ENCODE results near the gene DGKQ.

DNA sequence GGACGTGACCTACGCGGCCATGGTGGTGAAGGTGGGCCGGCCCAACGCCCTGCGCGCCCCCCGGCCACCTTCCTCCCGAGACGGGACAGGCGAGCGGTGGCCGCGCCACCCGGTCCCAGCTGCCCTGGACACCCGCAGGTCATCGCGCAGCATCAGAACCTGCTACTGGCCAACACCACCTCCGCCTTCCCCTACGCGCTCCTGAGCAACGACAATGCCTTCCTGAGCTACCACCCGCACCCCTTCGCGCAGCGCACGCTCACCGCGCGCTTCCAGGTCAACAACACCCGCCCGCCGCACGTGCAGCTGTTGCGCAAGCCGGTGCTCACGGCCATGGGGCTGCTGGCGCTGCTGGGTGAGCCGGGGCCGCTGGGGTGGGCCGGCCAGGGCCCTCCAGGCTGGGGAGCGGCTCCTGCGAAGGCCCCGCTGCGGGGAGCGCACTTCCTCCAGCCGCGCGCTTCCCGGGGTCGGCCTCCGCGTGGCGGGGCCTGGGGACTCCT is 28.8 kb upstream of the DGKQ start:
- TF ChIP-seq, protein P1, sequence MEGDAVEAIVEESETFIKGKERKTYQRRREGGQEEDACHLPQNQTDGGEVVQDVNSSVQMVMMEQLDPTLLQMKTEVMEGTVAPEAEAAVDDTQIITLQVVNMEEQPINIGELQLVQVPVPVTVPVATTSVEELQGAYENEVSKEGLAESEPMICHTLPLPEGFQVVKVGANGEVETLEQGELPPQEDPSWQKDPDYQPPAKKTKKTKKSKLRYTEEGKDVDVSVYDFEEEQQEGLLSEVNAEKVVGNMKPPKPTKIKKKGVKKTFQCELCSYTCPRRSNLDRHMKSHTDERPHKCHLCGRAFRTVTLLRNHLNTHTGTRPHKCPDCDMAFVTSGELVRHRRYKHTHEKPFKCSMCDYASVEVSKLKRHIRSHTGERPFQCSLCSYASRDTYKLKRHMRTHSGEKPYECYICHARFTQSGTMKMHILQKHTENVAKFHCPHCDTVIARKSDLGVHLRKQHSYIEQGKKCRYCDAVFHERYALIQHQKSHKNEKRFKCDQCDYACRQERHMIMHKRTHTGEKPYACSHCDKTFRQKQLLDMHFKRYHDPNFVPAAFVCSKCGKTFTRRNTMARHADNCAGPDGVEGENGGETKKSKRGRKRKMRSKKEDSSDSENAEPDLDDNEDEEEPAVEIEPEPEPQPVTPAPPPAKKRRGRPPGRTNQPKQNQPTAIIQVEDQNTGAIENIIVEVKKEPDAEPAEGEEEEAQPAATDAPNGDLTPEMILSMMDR (IDR thresholded peaks at IDR 0.05): no peak
- TF ChIP-seq EZH2phosphoT487 (IDR thresholded peaks at IDR 0.05): peak; percentile 98
- TF ChIP-seq EZH2 (IDR thresholded peaks at IDR 0.05): peak; percentile 100
